Type B pancreatic cell (in vitro differentiated cells): Measurements from ENCODE around the gene SLC35E3. TPM values are rescaled to one million over a fixed set of nuclear protein-coding genes. Genes with fewer than 3 reads are reported as not detected.

ENCODE experiments used
- DNase-seq: peaks from one replicate; pipeline ENCODE4 v3.0.0; 2021; ENCODE audit warnings: mixed read lengths; ENCODE audit not compliant: unreplicated experiment; ENCODE audit errors: extremely low spot score
- H3K27ac Mint-ChIP-seq: 2 replicates; pipeline ENCODE4 v1.8.0; 2021; ENCODE audit warnings: mild to moderate bottlenecking, mixed read lengths
- H3K27me3 Mint-ChIP-seq: 2 replicates; pipeline ENCODE4 v1.8.0; 2021; ENCODE audit warnings: mixed read lengths
- H3K36me3 Mint-ChIP-seq: 2 replicates; pipeline ENCODE4 v1.8.0; 2021; ENCODE audit warnings: mixed read lengths
- H3K4me1 Mint-ChIP-seq: one replicate; pipeline ENCODE4 v1.8.0; 2021; ENCODE audit warnings: mixed read lengths; ENCODE audit not compliant: unreplicated experiment
- H3K4me3 Mint-ChIP-seq: 2 replicates; pipeline ENCODE4 v1.8.0; 2021; ENCODE audit warnings: mild to moderate bottlenecking, mixed read lengths
- H3K9me3 Mint-ChIP-seq: 2 replicates; pipeline ENCODE4 v1.8.0; 2021; ENCODE audit warnings: mixed read lengths
- CTCF ChIP-seq: fragments of 200-600 bp; sonication (generic); conservative IDR thresholded peaks from 2 replicates; pipeline ENCODE4 v1.5.0; 2021; ENCODE audit warnings: antibody characterized with exemption, mild to moderate bottlenecking
- total RNA-seq: library from RNA; stranded (reverse); gene quantifications from 2 replicates; pipeline ENCODE4 v1.2.1, GENCODE V29; 2021; ENCODE audit warnings: low replicate concordance

The SLC35E3 gene
- total RNA-seq, 1 donor from 2014 or later: 10.7 TPM

GRCh38 chr12:68784015-68784414, 38.0 kb downstream of the SLC35E3 start:
- no peaks in the 10 kb centered on the region for H3K27me3 Mint-ChIP-seq
- peaks cover 4% of the 10 kb centered on the region for H3K36me3 Mint-ChIP-seq
- no peak for DNase-seq
- TF ChIP-seq CTCF: no peak
- peak overlapping the region; percentile 18 for H3K27ac Mint-ChIP-seq
- peaks cover 10% of the 10 kb centered on the region for H3K4me1 Mint-ChIP-seq
- peak overlapping the region; percentile 18 for H3K4me3 Mint-ChIP-seq
- peaks cover 3% of the 10 kb centered on the region for H3K9me3 Mint-ChIP-seq

- no peak for TF ChIP-seq CTCF
- peaks cover 3% of the 10 kb centered on the region for H3K9me3 Mint-ChIP-seq
- H3K27ac Mint-ChIP-seq: no peak overlapping the region
- H3K27me3 Mint-ChIP-seq: no peaks in the 10 kb centered on the region
- no peak overlapping the region for H3K4me3 Mint-ChIP-seq
- no peak for DNase-seq
- H3K4me1 Mint-ChIP-seq: peaks cover 10% of the 10 kb centered on the region
- H3K36me3 Mint-ChIP-seq: peaks cover 4% of the 10 kb centered on the region
Measured at GRCh38 chr12:68785358-68785757, 39.4 kb downstream of the SLC35E3 start.

GRCh38 chr12:68785823-68786222, 39.8 kb downstream of the SLC35E3 start:
- TF ChIP-seq CTCF: no peak
- H3K9me3 Mint-ChIP-seq: peaks cover 1% of the 10 kb centered on the region
- DNase-seq: no peak
- no peak overlapping the region for H3K4me3 Mint-ChIP-seq
- H3K27ac Mint-ChIP-seq: no peak overlapping the region
- H3K4me1 Mint-ChIP-seq: peaks cover 8% of the 10 kb centered on the region
- H3K27me3 Mint-ChIP-seq: no peaks in the 10 kb centered on the region
- peaks cover 2% of the 10 kb centered on the region for H3K36me3 Mint-ChIP-seq

GRCh38 chr12:68786929-68787328, 41.0 kb downstream of the SLC35E3 start:
- H3K36me3 Mint-ChIP-seq: no peaks in the 10 kb centered on the region
- H3K4me1 Mint-ChIP-seq: peaks cover 6% of the 10 kb centered on the region
- H3K27me3 Mint-ChIP-seq: no peaks in the 10 kb centered on the region
- H3K9me3 Mint-ChIP-seq: no peaks in the 10 kb centered on the region
- DNase-seq: no peak
- H3K4me3 Mint-ChIP-seq: no peak overlapping the region
- peak overlapping the region; percentile 83 for H3K27ac Mint-ChIP-seq
- TF ChIP-seq CTCF: no peak

GRCh38 chr12:68788554-68789143, 42.7 kb downstream of the SLC35E3 start:
- DNase-seq: no peak
- Mint-ChIP-seq H3K9me3 (no peaks in the 10 kb centered on the region), H3K4me3 (no peak overlapping the region), H3K27me3 (no peaks in the 10 kb centered on the region), H3K36me3 (no peaks in the 10 kb centered on the region), H3K4me1 (peaks cover 6% of the 10 kb centered on the region), H3K27ac (no peak overlapping the region)
- no peak for TF ChIP-seq CTCF
